Liver (tissue), 3 donors: ENCODE results near the gene DPF3.

Experiments
- CTCF ChIP-seq: fragments of 150-350 bp; IDR thresholded peaks from 2 replicates; pipeline ENCODE4 v1.5.1; 2017; ENCODE audit warnings: improper control_type of control experiment, low read depth, low read length; ENCODE audit not compliant: missing input control
- FOXA1 ChIP-seq: IDR thresholded peaks from 2 replicates; pipeline ENCODE4 v1.6.1; 2016; ENCODE audit warnings: antibody characterized with exemption
- JUND ChIP-seq, 2 donors: IDR thresholded peaks; 2 replicates each; pipeline ENCODE4 v1.6.1; 2016; ENCODE audit warnings: antibody characterized with exemption in 2 of 2
- MAX ChIP-seq: IDR thresholded peaks from 2 replicates; pipeline ENCODE4 v1.6.1; 2016; ENCODE audit warnings: antibody characterized with exemption
- RAD21 ChIP-seq, 2 donors: IDR thresholded peaks; 2 replicates each; pipeline ENCODE4 v1.6.1; 2016; ENCODE audit warnings: antibody characterized with exemption in 2 of 2, mild to moderate bottlenecking in 2 of 2
- REST ChIP-seq: IDR thresholded peaks from 2 replicates; pipeline ENCODE4 v1.6.1; 2016; ENCODE audit warnings: antibody characterized with exemption, mild to moderate bottlenecking
- SP1 ChIP-seq: IDR thresholded peaks from 2 replicates; pipeline ENCODE4 v1.6.1; 2018; ENCODE audit warnings: antibody characterized with exemption, mild to moderate bottlenecking
- ZBTB33 ChIP-seq: IDR thresholded peaks from 2 replicates; pipeline ENCODE4 v1.6.1; 2016; ENCODE audit warnings: antibody characterized with exemption
- donor health status: healthy.
- donor health status: healthy.

GRCh38 chr14:72647782-72648181 lies 246.1 kb downstream of the DPF3 start:
- no peak for TF ChIP-seq CTCF
- no peak for TF ChIP-seq RAD21 (IDR thresholded peaks at IDR 0.05)
- no peak for TF ChIP-seq FOXA1
- TF ChIP-seq ZBTB33, result no peak
- TF ChIP-seq JUND (IDR thresholded peaks at IDR 0.05), result no peak
- TF ChIP-seq SP1, result no peak
- TF ChIP-seq MAX, result no peak
- no peak for TF ChIP-seq REST
